Ecto neural progenitor cell (in vitro differentiated cells): ENCODE measurements around the gene PI4KA.
"Not testable (repeated sequence)": the region's sequence is repeated elsewhere in the genome, so short reads cannot be mapped to it uniquely, and the experiment has no call there.

Experiments used
- DNase-seq: peaks from one replicate; pipeline ENCODE4 v3.0.0-alpha.2; 2018; ENCODE audit warnings: low spot score

The PI4KA gene

GRCh38 chr22:20690586-20691317, 167.9 kb downstream of the PI4KA start:
- DNase-seq: not testable (repeated sequence)

GRCh38 chr22:20687356-20688172, 171.0 kb downstream of the PI4KA start:
- not testable (repeated sequence) for DNase-seq

GRCh38 chr22:20685764-20686163, 172.8 kb downstream of the PI4KA start:
- not testable (repeated sequence) for DNase-seq

- not testable (repeated sequence) for DNase-seq
Observed at GRCh38 chr22:20678792-20679435, 179.7 kb downstream of the PI4KA start.

- no peak for DNase-seq
Observed at GRCh38 chr22:20677684-20678242, 180.8 kb downstream of the PI4KA start.

GRCh38 chr22:20675613-20676012, 183.0 kb downstream of the PI4KA start:
- DNase-seq: not testable (repeated sequence)

- DNase-seq: no peak
Observed at GRCh38 chr22:20674998-20675397, 183.6 kb downstream of the PI4KA start.

GRCh38 chr22:20673295-20674195, 185.1 kb downstream of the PI4KA start:
- no peak for DNase-seq

GRCh38 chr22:20672732-20673131, 185.9 kb downstream of the PI4KA start:
- no peak for DNase-seq

- DNase-seq: no peak
Observed at GRCh38 chr22:20672082-20672424, 186.6 kb downstream of the PI4KA start.

GRCh38 chr22:20671409-20672081, 187.1 kb downstream of the PI4KA start:
- DNase-seq: no peak

- DNase-seq: not testable (repeated sequence)
Observed at GRCh38 chr22:20670457-20671261, 188.0 kb downstream of the PI4KA start.

- DNase-seq: not testable (repeated sequence)
Observed at GRCh38 chr22:20669884-20670283, 188.7 kb downstream of the PI4KA start.

GRCh38 chr22:20669471-20669870, 189.1 kb downstream of the PI4KA start:
- not testable (repeated sequence) for DNase-seq

- not testable (repeated sequence) for DNase-seq
Observed at GRCh38 chr22:20668769-20669168, 189.8 kb downstream of the PI4KA start.

GRCh38 chr22:20668226-20668625, 190.4 kb downstream of the PI4KA start:
- DNase-seq: not testable (repeated sequence)

GRCh38 chr22:20667548-20667947, 191.1 kb downstream of the PI4KA start:
- not testable (repeated sequence) for DNase-seq

- no peak for DNase-seq
Observed at GRCh38 chr22:20666560-20666959, 192.1 kb downstream of the PI4KA start.

GRCh38 chr22:20664594-20664959, 194.0 kb downstream of the PI4KA start:
- DNase-seq: no peak
